ENCODE measurements around the gene MYG1. TPM values are rescaled to one million over a fixed set of nuclear protein-coding genes. Genes with fewer than 3 reads are reported as not detected.

MYG1 gene
- polyA plus RNA-seq, 1 donor (not counting 4 experiments of a cell fraction or from before 2014, with no cell fraction given): 27.2 TPM

DNA sequence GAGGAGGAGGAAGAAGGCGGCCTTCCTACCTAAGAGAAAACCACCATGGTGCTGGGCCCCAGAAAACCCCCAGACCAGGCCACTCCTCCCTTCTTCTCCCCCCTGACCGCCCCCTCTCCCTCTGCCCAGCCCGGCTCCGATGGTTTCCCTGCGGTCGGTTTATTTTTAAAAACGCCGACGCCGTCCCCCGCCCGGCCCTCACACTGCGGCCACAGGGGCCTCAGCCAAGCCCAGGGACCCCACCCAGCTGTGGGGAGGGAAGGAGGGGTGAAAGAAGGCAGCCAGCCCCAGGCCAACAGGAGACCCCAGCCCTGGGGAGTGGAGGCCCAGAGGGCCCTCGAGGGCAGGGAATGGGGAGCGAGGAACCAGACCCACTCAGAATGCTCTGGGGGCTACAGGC lies 33.2 kb downstream of the MYG1 start:
- Histone ChIP-seq H3K9me3 (ENCODE audit: control insufficient read depth, low read depth, low read length) (no peaks in the 10 kb centered on the region), H3K9me1 (ENCODE audit: control insufficient read depth, extremely low read depth, insufficient read depth, low read length) (no peaks in the 10 kb centered on the region), H3K9ac (ENCODE audit: control insufficient read depth, extremely low read depth, insufficient read depth, low read length) (no peak overlapping the region), H3K36me3 (ENCODE audit: control insufficient read depth in 2 of 2, extremely low read depth in 1 of 2, insufficient read depth in 2 of 2, low read length in 2 of 2) (no peaks in the 10 kb centered on the region), H3K4me1 (ENCODE audit: control insufficient read depth, extremely low read depth, insufficient read depth, low read length) (no peaks in the 10 kb centered on the region), H3K4me3 (ENCODE audit: control insufficient read depth in 2 of 3, extremely low read depth in 1 of 3, insufficient read depth in 2 of 3, low read depth in 1 of 3, low read length in 3 of 3) (no peak overlapping the region), H4K20me1 (ENCODE audit: control insufficient read depth, extremely low read depth, insufficient read depth, low read length) (no peaks in the 10 kb centered on the region), H3K27me3 (ENCODE audit: control insufficient read depth, extremely low read depth, insufficient read depth, low read length) (peaks cover 23% of the 10 kb centered on the region), H3K27ac (ENCODE audit: control insufficient read depth, insufficient read depth, low read length) (no peak overlapping the region), H3K79me2 (ENCODE audit: control insufficient read depth, insufficient read depth, low read length) (no peaks in the 10 kb centered on the region), H3K4me2 (ENCODE audit: control insufficient read depth, extremely low read depth, insufficient read depth, low read depth, low read length) (no peak overlapping the region), H2AFZ (ENCODE audit: control insufficient read depth, low read length) (no peak overlapping the region)
- dilution Hi-C loops (cut with MboI; ENCODE audit: extremely low pct_ligation_motif_present, low sequenced_read_pairs): no loop called here
- DNase-seq (ENCODE audit: low read depth, low spot score): no peak
- TF ChIP-seq, protein P1, sequence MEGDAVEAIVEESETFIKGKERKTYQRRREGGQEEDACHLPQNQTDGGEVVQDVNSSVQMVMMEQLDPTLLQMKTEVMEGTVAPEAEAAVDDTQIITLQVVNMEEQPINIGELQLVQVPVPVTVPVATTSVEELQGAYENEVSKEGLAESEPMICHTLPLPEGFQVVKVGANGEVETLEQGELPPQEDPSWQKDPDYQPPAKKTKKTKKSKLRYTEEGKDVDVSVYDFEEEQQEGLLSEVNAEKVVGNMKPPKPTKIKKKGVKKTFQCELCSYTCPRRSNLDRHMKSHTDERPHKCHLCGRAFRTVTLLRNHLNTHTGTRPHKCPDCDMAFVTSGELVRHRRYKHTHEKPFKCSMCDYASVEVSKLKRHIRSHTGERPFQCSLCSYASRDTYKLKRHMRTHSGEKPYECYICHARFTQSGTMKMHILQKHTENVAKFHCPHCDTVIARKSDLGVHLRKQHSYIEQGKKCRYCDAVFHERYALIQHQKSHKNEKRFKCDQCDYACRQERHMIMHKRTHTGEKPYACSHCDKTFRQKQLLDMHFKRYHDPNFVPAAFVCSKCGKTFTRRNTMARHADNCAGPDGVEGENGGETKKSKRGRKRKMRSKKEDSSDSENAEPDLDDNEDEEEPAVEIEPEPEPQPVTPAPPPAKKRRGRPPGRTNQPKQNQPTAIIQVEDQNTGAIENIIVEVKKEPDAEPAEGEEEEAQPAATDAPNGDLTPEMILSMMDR (optimal IDR thresholded peaks at IDR 0.05 in 1 of 3, IDR thresholded peaks at IDR 0.05 in 1 of 3, conservative IDR thresholded peaks at IDR 0.05 in 1 of 3; ENCODE audit: extremely low read depth in 1 of 3, insufficient read depth in 2 of 3, low read length in 3 of 3): no peak
- no peak for TF ChIP-seq EZH2 (IDR thresholded peaks at IDR 0.05; ENCODE audit: low read length)
- no peak for FAIRE-seq

DNA sequence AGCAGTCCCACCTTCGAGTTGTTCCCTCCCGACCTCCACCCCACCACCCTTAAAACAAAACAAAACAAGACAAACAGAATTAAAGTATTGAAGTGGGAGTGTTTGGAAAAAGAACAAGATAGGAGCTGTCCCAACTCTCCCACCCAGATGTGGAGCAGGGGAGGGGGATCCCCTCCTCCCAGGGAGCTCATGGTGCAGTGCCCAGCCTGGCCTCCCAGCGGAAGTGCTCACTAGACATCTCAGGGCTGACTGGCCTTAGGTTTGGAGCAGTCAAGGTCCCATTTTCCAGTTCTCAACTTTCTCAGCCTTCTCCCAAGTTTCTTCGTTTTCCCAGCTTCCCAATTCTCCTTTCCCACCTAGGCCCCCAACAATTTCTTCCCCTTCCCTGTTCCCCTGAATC lies 33.8 kb downstream of the MYG1 start:
- no peak overlapping the region for H3K4me3 ChIP-seq (ENCODE audit: control insufficient read depth in 2 of 3, extremely low read depth in 1 of 3, insufficient read depth in 2 of 3, low read depth in 1 of 3, low read length in 3 of 3)
- peaks cover 28% of the 10 kb centered on the region for H3K27me3 ChIP-seq (ENCODE audit: control insufficient read depth, extremely low read depth, insufficient read depth, low read length)
- H4K20me1 ChIP-seq (ENCODE audit: control insufficient read depth, extremely low read depth, insufficient read depth, low read length): no peaks in the 10 kb centered on the region
- no peaks in the 10 kb centered on the region for H3K36me3 ChIP-seq (ENCODE audit: control insufficient read depth in 2 of 2, extremely low read depth in 1 of 2, insufficient read depth in 2 of 2, low read length in 2 of 2)
- no peak for DNase-seq (ENCODE audit: low read depth, low spot score)
- no peak overlapping the region for H2AFZ ChIP-seq (ENCODE audit: control insufficient read depth, low read length)
- H3K79me2 ChIP-seq (ENCODE audit: control insufficient read depth, insufficient read depth, low read length): no peaks in the 10 kb centered on the region
- no peak for FAIRE-seq
- TF ChIP-seq EZH2 (IDR thresholded peaks at IDR 0.05; ENCODE audit: low read length): no peak
- TF ChIP-seq, protein P1 (optimal IDR thresholded peaks at IDR 0.05 in 1 of 3, IDR thresholded peaks at IDR 0.05 in 1 of 3, conservative IDR thresholded peaks at IDR 0.05 in 1 of 3; ENCODE audit: extremely low read depth in 1 of 3, insufficient read depth in 2 of 3, low read length in 3 of 3): no peak
- no peaks in the 10 kb centered on the region for H3K4me1 ChIP-seq (ENCODE audit: control insufficient read depth, extremely low read depth, insufficient read depth, low read length)
- no peak overlapping the region for H3K9ac ChIP-seq (ENCODE audit: control insufficient read depth, extremely low read depth, insufficient read depth, low read length)
- H3K9me1 ChIP-seq (ENCODE audit: control insufficient read depth, extremely low read depth, insufficient read depth, low read length): no peaks in the 10 kb centered on the region
- H3K4me2 ChIP-seq (ENCODE audit: control insufficient read depth, extremely low read depth, insufficient read depth, low read depth, low read length): no peak overlapping the region
- dilution Hi-C loops (cut with MboI; ENCODE audit: extremely low pct_ligation_motif_present, low sequenced_read_pairs): no loop called here
- no peak overlapping the region for H3K27ac ChIP-seq (ENCODE audit: control insufficient read depth, insufficient read depth, low read length)
- no peaks in the 10 kb centered on the region for H3K9me3 ChIP-seq (ENCODE audit: control insufficient read depth, low read depth, low read length)

Measured in keratinocyte (primary cell).